HEK293 (cell line): ENCODE data around the gene PDE2A.

ENCODE experiments used
- ZNF202 ChIP-seq: fragments of 450-650 bp; formaldehyde crosslinking; IDR thresholded peaks from 2 replicates; pipeline ENCODE4 v1.5.1; 2016; ENCODE audit warnings: missing biosample characterization, missing genetic modification characterization, borderline replicate concordance
- ZNF416 ChIP-seq: fragments of 450-650 bp; formaldehyde crosslinking; IDR thresholded peaks from 2 replicates; pipeline ENCODE4 v1.5.1; 2016; ENCODE audit warnings: missing biosample characterization, missing genetic modification characterization
- ZNF514 ChIP-seq: fragments of 450-650 bp; formaldehyde crosslinking; IDR thresholded peaks from 2 replicates; pipeline ENCODE4 v1.5.1; 2016; ENCODE audit warnings: missing biosample characterization, missing genetic modification characterization
- ZNF555 ChIP-seq: fragments of 450-650 bp; formaldehyde crosslinking; conservative IDR thresholded peaks from 2 replicates; pipeline ENCODE4 v1.5.1; 2017; ENCODE audit warnings: missing biosample characterization, mild to moderate bottlenecking, missing genetic modification characterization, inconsistent platforms
- ZNF621 ChIP-seq: fragments of 450-650 bp; formaldehyde crosslinking; IDR thresholded peaks from 2 replicates; pipeline ENCODE4 v1.5.1; 2017; ENCODE audit warnings: missing biosample characterization, missing genetic modification characterization
- ZNF623 ChIP-seq: fragments of 450-650 bp; formaldehyde crosslinking; IDR thresholded peaks from 2 replicates; pipeline ENCODE4 v1.5.1; 2016; ENCODE audit warnings: missing biosample characterization, missing genetic modification characterization
- ZNF701 ChIP-seq: fragments of 450-650 bp; formaldehyde crosslinking; IDR thresholded peaks from 2 replicates; pipeline ENCODE4 v1.5.1; 2016; ENCODE audit warnings: missing biosample characterization, missing genetic modification characterization
- ZSCAN23 ChIP-seq: fragments of 450-650 bp; formaldehyde crosslinking; IDR thresholded peaks from 2 replicates; pipeline ENCODE4 v1.5.1; 2016; ENCODE audit warnings: missing biosample characterization, missing genetic modification characterization
- TF ChIP-seq, protein P1 (sequence below): fragments of 450-650 bp; formaldehyde crosslinking; IDR thresholded peaks from 2 replicates; pipeline ENCODE4 v1.5.1; 2016; ENCODE audit warnings: missing biosample characterization, missing genetic modification characterization
- TF ChIP-seq, protein P2 (sequence below): fragments of 450-650 bp; IDR thresholded peaks from 2 replicates; pipeline ENCODE4 v1.5.1; 2018; ENCODE audit warnings: missing biosample characterization, mild to moderate bottlenecking, missing genetic modification characterization
- TF ChIP-seq, protein P3 (sequence below): sonication (generic); formaldehyde crosslinking; IDR thresholded peaks from 2 replicates; pipeline ENCODE4 v1.8.1; 2022; ENCODE audit warnings: mild to moderate bottlenecking, moderate library complexity, missing genetic modification reagents

The PDE2A gene

DNA sequence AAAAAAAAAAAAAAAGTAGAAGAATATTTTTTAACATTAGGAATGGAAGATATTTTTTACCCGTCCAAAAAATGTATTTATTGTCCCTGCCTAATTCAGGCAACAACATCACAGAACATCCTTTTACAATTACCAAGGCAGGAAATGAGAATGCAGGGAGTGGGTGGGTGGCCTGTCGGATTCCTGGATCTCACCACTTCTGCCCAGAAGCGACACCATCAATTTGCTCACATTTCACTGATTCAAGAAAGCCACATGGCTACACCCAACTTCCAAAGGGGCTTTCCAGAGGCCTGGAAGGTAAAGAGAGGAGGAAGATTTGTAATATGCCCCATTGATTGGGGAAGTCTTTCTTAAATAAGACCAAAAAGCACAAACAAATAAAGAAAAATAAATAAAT lies 146.1 kb downstream of the PDE2A start (continued):
- TF ChIP-seq, protein P1, sequence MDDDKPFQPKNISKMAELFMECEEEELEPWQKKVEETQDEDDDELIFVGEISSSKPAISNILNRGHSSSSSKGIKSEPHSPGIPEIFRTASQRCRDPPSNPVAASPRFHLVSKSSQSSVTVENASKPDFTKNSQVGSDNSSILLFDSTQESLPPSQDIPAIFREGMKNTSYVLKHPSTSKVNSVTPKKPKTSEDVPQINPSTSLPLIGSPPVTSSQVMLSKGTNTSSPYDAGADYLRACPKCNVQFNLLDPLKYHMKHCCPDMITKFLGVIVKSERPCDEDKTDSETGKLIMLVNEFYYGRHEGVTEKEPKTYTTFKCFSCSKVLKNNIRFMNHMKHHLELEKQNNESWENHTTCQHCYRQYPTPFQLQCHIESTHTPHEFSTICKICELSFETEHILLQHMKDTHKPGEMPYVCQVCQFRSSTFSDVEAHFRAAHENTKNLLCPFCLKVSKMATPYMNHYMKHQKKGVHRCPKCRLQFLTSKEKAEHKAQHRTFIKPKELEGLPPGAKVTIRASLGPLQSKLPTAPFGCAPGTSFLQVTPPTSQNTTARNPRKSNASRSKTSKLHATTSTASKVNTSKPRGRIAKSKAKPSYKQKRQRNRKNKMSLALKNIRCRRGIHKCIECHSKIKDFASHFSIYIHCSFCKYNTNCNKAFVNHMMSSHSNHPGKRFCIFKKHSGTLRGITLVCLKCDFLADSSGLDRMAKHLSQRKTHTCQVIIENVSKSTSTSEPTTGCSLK (tag by site-specific recombination) = no peak
- TF ChIP-seq, protein P2, sequence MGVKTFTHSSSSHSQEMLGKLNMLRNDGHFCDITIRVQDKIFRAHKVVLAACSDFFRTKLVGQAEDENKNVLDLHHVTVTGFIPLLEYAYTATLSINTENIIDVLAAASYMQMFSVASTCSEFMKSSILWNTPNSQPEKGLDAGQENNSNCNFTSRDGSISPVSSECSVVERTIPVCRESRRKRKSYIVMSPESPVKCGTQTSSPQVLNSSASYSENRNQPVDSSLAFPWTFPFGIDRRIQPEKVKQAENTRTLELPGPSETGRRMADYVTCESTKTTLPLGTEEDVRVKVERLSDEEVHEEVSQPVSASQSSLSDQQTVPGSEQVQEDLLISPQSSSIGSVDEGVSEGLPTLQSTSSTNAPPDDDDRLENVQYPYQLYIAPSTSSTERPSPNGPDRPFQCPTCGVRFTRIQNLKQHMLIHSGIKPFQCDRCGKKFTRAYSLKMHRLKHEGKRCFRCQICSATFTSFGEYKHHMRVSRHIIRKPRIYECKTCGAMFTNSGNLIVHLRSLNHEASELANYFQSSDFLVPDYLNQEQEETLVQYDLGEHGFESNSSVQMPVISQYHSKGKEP = no peak
- TF ChIP-seq ZNF416 (tag by site-specific recombination) (no peak), ZNF701 (tag by site-specific recombination) (no peak), ZNF623 (tag by site-specific recombination) (no peak), ZNF555 (tag by site-specific recombination) (no peak), ZNF621 (tag by site-specific recombination) (no peak), ZNF514 (tag by site-specific recombination) (no peak), ZNF202 (no peak), ZSCAN23 (tag by site-specific recombination) (no peak)
- TF ChIP-seq, protein P3, sequence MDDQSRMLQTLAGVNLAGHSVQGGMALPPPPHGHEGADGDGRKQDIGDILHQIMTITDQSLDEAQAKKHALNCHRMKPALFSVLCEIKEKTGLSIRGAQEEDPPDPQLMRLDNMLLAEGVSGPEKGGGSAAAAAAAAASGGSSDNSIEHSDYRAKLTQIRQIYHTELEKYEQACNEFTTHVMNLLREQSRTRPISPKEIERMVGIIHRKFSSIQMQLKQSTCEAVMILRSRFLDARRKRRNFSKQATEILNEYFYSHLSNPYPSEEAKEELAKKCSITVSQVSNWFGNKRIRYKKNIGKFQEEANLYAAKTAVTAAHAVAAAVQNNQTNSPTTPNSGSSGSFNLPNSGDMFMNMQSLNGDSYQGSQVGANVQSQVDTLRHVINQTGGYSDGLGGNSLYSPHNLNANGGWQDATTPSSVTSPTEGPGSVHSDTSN (CRISPR knock-in tag) = no peak
